DND-41 (cell line): Measurements from ENCODE around the gene EIF4EBP2.

Experiments used
- ATAC-seq: fragments of 200-7000 bp; cut with Tn5 transposase; 3 replicates; pipeline ENCODE4 v1.9.1; 2021; ENCODE audit warnings: low read depth; ENCODE audit not compliant: insufficient read depth
- DNase-seq: peaks from one replicate; pipeline ENCODE4 v3.0.0-alpha.2; 2020
- H2AFZ ChIP-seq: 2 replicates; pipeline ENCODE4 v1.6.0; 2012; ENCODE audit warnings: low read depth, low read length
- H3K27ac ChIP-seq: 2 replicates; pipeline ENCODE4 v1.5.1; 2012; ENCODE audit warnings: low read length, inconsistent platforms
- H3K27me3 ChIP-seq: fragments of 200-600 bp; sonication (generic); 2 replicates; pipeline ENCODE4 v1.6.0; 2012; ENCODE audit warnings: low read length, mild to moderate bottlenecking, inconsistent platforms; ENCODE audit not compliant: insufficient read depth, poor library complexity
- H3K36me3 ChIP-seq: 2 replicates; pipeline ENCODE4 v1.5.1; 2012; ENCODE audit warnings: low read length, inconsistent platforms; ENCODE audit not compliant: insufficient read depth
- H3K4me1 ChIP-seq: 2 replicates; pipeline ENCODE4 v1.5.1; 2012; ENCODE audit warnings: mild to moderate bottlenecking, low read length; ENCODE audit not compliant: insufficient read depth
- H3K4me2 ChIP-seq: 2 replicates; pipeline ENCODE4 v1.6.0; 2012; ENCODE audit warnings: mild to moderate bottlenecking, moderate library complexity, low read length, inconsistent platforms; ENCODE audit not compliant: insufficient read depth
- H3K4me3 ChIP-seq, 2 experiments: fragments of 200-600 bp in 1 of 2; shearing (Covaris generic) in 1 of 2; 2 replicates each; pipeline ENCODE4 v1.5.1; 2012 to 2016; ENCODE audit warnings: inconsistent platforms in 2 of 2, low read length in 2 of 2, mild to moderate bottlenecking in 2 of 2, low read depth in 1 of 2, moderate library complexity in 1 of 2
- H3K79me2 ChIP-seq: 2 replicates; pipeline ENCODE4 v1.6.0; 2012; ENCODE audit warnings: low read length, inconsistent platforms; ENCODE audit not compliant: insufficient read depth
- H3K9ac ChIP-seq: 2 replicates; pipeline ENCODE4 v1.6.0; 2012; ENCODE audit warnings: low read depth, mild to moderate bottlenecking, inconsistent platforms, low read length, moderate library complexity
- H3K9me3 ChIP-seq: 2 replicates; pipeline ENCODE4 v1.5.1; 2012; ENCODE audit warnings: low read length, moderate library complexity, mild to moderate bottlenecking, inconsistent platforms; ENCODE audit not compliant: insufficient read depth, severe bottlenecking
- H4K20me1 ChIP-seq: 2 replicates; pipeline ENCODE4 v1.6.0; 2012; ENCODE audit warnings: low read length; ENCODE audit not compliant: insufficient read depth
- CTCF ChIP-seq: IDR thresholded peaks from 2 replicates; pipeline ENCODE4 v1.5.1; 2012; ENCODE audit warnings: borderline replicate concordance, low read length, moderate library complexity, mild to moderate bottlenecking; ENCODE audit not compliant: poor library complexity, severe bottlenecking; ENCODE audit errors: extremely low read depth
- EZH2 ChIP-seq: IDR thresholded peaks from 3 replicates; pipeline ENCODE4 v1.6.1; 2012; ENCODE audit warnings: borderline replicate concordance, low read depth, mild to moderate bottlenecking, moderate library complexity, low read length, inconsistent platforms; ENCODE audit not compliant: severe bottlenecking

EIF4EBP2 gene, protein sequence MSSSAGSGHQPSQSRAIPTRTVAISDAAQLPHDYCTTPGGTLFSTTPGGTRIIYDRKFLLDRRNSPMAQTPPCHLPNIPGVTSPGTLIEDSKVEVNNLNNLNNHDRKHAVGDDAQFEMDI

DNA sequence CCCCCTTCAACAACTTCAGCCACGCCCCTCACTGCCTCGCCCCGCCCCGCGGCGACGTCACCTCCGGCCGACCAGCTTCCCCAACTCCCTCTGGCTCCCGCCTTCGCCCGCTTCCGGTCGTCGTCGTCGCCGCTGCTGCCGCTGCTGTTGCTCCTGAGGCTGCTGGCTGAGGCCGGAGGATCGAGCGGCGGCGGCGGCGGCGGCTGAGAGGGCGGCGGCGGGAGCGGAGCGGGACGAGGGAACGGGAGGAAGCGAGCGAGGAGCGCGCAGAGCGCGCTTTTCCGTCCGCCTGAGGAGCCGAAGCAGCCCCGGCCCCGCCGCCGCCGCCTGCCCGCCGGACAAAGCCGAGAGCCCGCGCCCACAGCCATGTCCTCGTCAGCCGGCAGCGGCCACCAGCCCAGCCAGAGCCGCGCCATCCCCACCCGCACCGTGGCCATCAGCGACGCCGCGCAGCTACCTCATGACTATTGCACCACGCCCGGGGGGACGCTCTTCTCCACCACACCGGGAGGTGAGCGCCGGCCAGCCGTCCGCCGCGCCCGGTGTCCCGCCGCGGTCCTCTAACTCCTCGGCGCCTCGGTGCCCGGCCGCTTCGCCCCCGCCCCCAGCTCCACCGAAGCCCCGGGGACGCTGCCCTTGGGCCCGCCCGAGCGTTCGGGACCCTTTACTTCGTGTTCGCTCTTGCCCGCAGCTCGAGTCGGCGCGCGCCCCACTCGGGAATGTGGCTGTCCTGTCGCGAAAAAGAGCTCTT, at the start of gene EIF4EBP2:
Gene EIF4EBP2, plus strand, starts transcription at position 110 of the 751 bp plus-strand sequence. Its CDS starts 257 bp downstream, at position 367.
- Histone ChIP-seq H3K9ac (peak within 1 kb of the TSS; percentile 93), H3K36me3 (peaks cover 19% of the 10 kb centered on the region), H3K4me3 (peak within 1 kb of the TSS; percentile 67 to 75), H4K20me1 (peaks cover 33% of the 10 kb centered on the region), H3K27me3 (no peaks in the 10 kb centered on the region), H3K4me1 (peaks cover 27% of the 10 kb centered on the region), H3K9me3 (no peaks in the 10 kb centered on the region), H3K79me2 (peaks cover 40% of the 10 kb centered on the region), H3K27ac (peak within 1 kb of the TSS; percentile 79), H3K4me2 (peak within 1 kb of the TSS; percentile 85), H2AFZ (peak within 1 kb of the TSS; percentile 99)
- TF ChIP-seq EZH2 = no peak
- TF ChIP-seq CTCF = no peak
- DNase-seq = peak; percentile 99
- peak; percentile 34 for ATAC-seq

- DNase-seq = no peak
- Histone ChIP-seq H3K9me3 (no peaks in the 10 kb centered on the region), H2AFZ (no peak overlapping the region), H3K4me2 (no peak overlapping the region), H4K20me1 (peaks cover 57% of the 10 kb centered on the region), H3K36me3 (no peaks in the 10 kb centered on the region), H3K9ac (no peak overlapping the region), H3K27me3 (no peaks in the 10 kb centered on the region), H3K4me1 (no peaks in the 10 kb centered on the region), H3K79me2 (peaks cover 75% of the 10 kb centered on the region), H3K27ac (no peak overlapping the region), H3K4me3 (no peak overlapping the region)
- ATAC-seq = no peak
- TF ChIP-seq CTCF (no peak), EZH2 (no peak)
Measured at GRCh38 chr10:70354556-70354955, 49.4 kb upstream of the EIF4EBP2 start.

DNA sequence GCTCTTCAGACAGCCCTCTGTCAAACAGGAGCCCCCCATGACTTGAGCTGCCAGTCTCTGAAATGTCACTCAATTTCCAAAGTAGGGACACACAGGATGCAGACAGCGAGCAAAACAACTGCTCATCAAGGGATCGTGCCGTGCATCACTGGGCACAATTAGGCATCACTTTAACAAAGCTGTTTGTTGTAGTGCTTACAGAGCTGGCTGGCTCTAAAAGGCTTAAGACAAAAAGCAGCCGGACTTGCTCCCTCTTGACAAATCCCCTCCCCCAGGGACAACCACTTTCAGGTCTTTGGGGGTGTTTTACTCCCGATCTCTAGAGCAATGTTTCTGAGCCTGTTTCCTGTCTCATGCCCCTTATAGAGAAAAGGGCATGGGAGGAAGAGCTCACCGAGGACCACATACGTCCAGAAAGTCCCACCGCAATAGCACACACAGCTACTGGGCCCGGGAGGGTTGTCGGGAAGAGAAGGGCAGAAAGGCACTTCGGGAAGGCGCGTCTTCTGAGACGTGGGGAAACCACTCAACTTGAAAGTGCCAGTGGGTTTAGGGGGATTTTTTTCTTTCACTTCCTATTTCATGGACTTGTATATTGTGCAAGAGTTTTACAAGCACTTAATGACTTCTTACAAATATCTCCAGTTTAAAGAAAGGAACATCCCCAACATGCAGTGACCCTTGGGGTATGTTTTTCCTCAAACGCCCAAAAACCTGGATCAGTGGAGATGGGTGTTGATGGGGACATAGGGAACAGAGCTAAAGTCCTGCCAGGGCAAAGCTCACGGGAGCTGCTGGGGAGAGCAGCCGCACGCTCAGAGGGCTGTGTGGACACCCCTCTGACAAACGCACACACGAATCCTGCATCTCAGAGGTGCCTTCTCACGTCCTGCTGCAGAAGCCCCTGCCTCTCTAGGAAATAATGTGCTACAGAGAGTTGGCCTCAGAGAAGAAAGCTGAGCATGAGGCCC, 48.6 kb upstream of the EIF4EBP2 start:
- DNase-seq (no peak), ATAC-seq (no peak)
- H3K9me3 ChIP-seq = no peaks in the 10 kb centered on the region
- no peak overlapping the region for H3K27ac ChIP-seq
- TF ChIP-seq CTCF (no peak), EZH2 (no peak)
- no peaks in the 10 kb centered on the region for H3K4me1 ChIP-seq
- H3K27me3 ChIP-seq = no peaks in the 10 kb centered on the region
- no peaks in the 10 kb centered on the region for H3K36me3 ChIP-seq
- no peak overlapping the region for H3K9ac ChIP-seq
- no peak overlapping the region for H2AFZ ChIP-seq
- peaks cover 71% of the 10 kb centered on the region for H3K79me2 ChIP-seq
- H3K4me3 ChIP-seq = no peak overlapping the region
- H4K20me1 ChIP-seq = peaks cover 53% of the 10 kb centered on the region
- no peak overlapping the region for H3K4me2 ChIP-seq
